Activated CD4-positive, alpha-beta T cell treated with anti-CD3 and anti-CD28 coated beads, Interleukin-2, amount 10 ng/mL, durations not matched to agents 7 days and 5 days (primary cell): ENCODE data around the gene CELA2A. TPM values are rescaled to one million over a fixed set of nuclear protein-coding genes. Genes with fewer than 3 reads are reported as not detected.
A peak's percentile ranks its signal among the peaks of the same experiment; 100 is the strongest.
"Not testable (repeated sequence)": the region's sequence is repeated elsewhere in the genome, so short reads cannot be mapped to it uniquely, and the experiment has no call there.

Experiments used
- CTCF ChIA-PET: fragments of 350-600 bp; sonication (Branson Sonifier 250); formaldehyde crosslinking; loops from one replicate; lab custom pipeline; 2021; ENCODE audit warnings: antibody characterized with exemption; lab: Charles Lee
- POLR2A ChIA-PET: fragments of 350-600 bp; sonication (Branson Sonifier 250); formaldehyde crosslinking; loops from one replicate; lab custom pipeline; 2021; ENCODE audit warnings: antibody characterized with exemption; lab: Charles Lee
- DNase-seq: peaks from one replicate; pipeline ENCODE4 v3.0.0-alpha.2; 2020
- H3K27ac Mint-ChIP-seq: one replicate; pipeline ENCODE4 v1.8.0; 2021; ENCODE audit warnings: mild to moderate bottlenecking, moderate library complexity, mixed read lengths
- H3K27me3 Mint-ChIP-seq: one replicate; pipeline ENCODE4 v1.8.0; 2021; ENCODE audit warnings: mixed read lengths
- H3K36me3 Mint-ChIP-seq: one replicate; pipeline ENCODE4 v1.8.0; 2021; ENCODE audit warnings: low read depth, mixed read lengths
- H3K4me1 Mint-ChIP-seq: one replicate; pipeline ENCODE4 v1.8.0; 2021; ENCODE audit warnings: mixed read lengths
- H3K4me3 Mint-ChIP-seq: one replicate; pipeline ENCODE4 v1.8.0; 2021; ENCODE audit warnings: mild to moderate bottlenecking, moderate library complexity, mixed read lengths
- H3K9me3 Mint-ChIP-seq: one replicate; pipeline ENCODE4 v1.8.0; 2021; ENCODE audit warnings: mixed read lengths
- total RNA-seq, 2 experiments: library from RNA; stranded (reverse); gene quantifications; one replicate each; pipeline ENCODE4 v1.2.3, GENCODE V29; 2021

CELA2A gene
- total RNA-seq, 2 experiments from 2014 or later = not detected

DNA sequence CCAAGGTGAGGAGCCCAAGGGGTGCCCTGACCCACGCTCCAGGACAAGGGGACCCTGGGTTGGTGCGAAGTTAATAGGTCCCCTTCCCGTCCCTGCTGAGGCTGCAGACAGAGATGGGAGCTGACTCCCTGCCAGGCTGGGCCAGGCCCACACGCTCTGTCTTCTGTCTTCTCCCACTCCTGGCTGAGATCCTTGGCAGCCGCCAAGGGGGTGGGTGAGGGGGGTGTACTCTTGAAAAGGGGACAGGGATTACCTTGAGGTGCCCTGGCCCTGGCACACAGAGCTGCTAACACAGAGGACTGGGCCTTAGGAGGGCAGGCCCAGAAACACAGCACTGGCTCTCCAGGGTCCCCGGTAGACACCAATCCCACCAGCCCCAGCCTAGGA, 29.3 kb upstream of the CELA2A start:
- no peak overlapping the region for H3K27ac Mint-ChIP-seq
- H3K9me3 Mint-ChIP-seq = no peaks in the 10 kb centered on the region
- POLR2A ChIA-PET = no interaction called here
- CTCF ChIA-PET = interaction anchor here (1.1 to 2.0 kb wide), 3 partner anchors 20 to 103 kb away, joined by 3 to 10 read pairs (median 4); no protein-coding TSS in a partner anchor
- H3K4me1 Mint-ChIP-seq = peaks cover 4% of the 10 kb centered on the region
- H3K27me3 Mint-ChIP-seq = no peaks in the 10 kb centered on the region
- no peak overlapping the region for H3K4me3 Mint-ChIP-seq
- H3K36me3 Mint-ChIP-seq = peaks cover 9% of the 10 kb centered on the region
- DNase-seq = no peak

DNA sequence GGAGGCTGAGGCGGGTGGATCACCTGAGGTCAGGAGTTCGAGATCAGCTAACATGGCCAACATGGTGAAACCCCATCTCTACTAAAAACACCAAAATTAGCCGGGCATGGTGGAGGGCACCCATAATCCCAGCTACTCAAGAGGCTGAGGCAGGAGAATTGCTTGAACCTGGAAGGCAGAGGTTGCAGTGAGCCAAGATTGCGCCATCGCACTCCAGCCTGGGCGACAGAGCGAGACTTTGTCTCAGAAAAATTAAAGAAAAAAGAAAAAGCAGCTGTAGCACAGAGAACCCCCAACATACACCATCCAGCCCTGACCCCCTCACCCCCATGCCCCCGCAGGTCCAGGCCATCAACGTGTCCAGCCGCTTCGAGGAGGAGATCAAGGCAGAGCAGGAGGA, 28.3 kb upstream of the CELA2A start:
- H3K9me3 Mint-ChIP-seq, POLR2A ChIA-PET, H3K4me1 Mint-ChIP-seq, DNase-seq, H3K27me3 Mint-ChIP-seq, H3K4me3 Mint-ChIP-seq, H3K36me3 Mint-ChIP-seq, H3K27ac Mint-ChIP-seq: not testable (repeated sequence)
- CTCF ChIA-PET = interaction anchor here (1.3 kb wide), 1 partner anchor 105 kb away, joined by 3 read pairs; no protein-coding TSS in a partner anchor

DNA sequence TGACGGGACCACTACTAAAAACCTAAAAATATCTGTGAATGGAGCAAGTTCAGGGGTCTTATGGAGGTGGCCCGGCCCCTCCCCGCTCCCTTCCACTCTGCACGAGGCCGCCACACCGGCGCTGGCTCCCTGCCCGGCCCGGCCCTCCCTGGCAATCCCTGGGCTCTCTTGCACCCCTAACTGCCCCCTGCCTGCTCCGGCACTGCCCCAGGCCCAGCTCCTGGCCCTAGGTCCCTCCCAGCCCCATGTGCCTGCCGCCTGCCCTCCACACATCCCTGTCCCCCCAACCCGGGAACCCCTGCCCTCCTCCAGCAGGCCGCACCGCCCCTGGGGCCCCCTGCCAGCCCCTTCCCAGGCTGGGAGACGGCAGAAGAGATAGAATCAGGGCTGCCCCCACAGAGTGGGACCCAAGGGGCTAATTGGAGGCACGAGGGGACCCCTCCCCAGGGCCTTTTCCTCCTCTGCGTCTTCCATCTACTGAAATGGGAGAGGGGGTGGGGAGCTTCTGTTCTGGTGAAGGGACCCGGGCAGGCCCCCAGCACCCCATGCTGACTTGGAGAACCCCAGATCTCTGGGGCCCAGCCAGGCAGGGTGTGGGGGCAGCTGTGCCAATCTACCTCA, 27.6 kb upstream of the CELA2A start:
- H3K4me1 Mint-ChIP-seq = peaks cover 4% of the 10 kb centered on the region
- ChIA-PET POLR2A (no interaction called here), CTCF (interaction anchor here (1.0 to 1.3 kb wide), 2 partner anchors 8 to 105 kb away, joined by 3 to 4 read pairs; no protein-coding TSS in a partner anchor)
- no peak for DNase-seq
- H3K36me3 Mint-ChIP-seq = peaks cover 9% of the 10 kb centered on the region
- H3K9me3 Mint-ChIP-seq = no peaks in the 10 kb centered on the region
- no peak overlapping the region for H3K4me3 Mint-ChIP-seq
- H3K27ac Mint-ChIP-seq = no peak overlapping the region
- no peaks in the 10 kb centered on the region for H3K27me3 Mint-ChIP-seq

DNA sequence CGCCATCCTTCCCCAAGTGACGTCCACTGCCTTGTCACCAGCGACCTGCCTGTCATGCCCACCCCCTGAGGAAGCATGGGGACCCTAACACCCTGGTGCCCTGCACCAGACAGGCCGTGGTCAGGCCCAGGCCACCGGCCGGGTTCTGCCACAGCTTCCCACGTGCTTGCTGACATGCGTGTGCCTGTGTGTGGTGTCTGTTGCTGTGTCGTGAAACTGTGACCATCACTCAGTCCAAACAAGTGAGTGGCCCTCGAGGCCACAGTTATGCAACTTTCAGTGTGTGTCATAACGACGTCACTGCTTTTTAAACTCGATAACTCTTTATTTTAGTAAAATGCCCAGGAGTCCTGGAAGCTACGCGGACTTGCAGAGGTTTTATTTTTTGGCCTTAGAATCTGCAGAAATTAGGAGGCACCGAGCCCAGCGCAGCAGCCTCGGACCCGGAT, 26.8 kb upstream of the CELA2A start:
- Mint-ChIP-seq H3K27ac (no peak overlapping the region), H3K27me3 (no peaks in the 10 kb centered on the region), H3K4me3 (no peak overlapping the region), H3K4me1 (peaks cover 3% of the 10 kb centered on the region), H3K36me3 (peaks cover 9% of the 10 kb centered on the region), H3K9me3 (no peaks in the 10 kb centered on the region)
- DNase-seq = no peak
- CTCF ChIA-PET = interaction anchor here (1.0 to 1.3 kb wide), 2 partner anchors 9 to 106 kb away, joined by 3 to 4 read pairs; no protein-coding TSS in a partner anchor
- POLR2A ChIA-PET = no interaction called here

DNA sequence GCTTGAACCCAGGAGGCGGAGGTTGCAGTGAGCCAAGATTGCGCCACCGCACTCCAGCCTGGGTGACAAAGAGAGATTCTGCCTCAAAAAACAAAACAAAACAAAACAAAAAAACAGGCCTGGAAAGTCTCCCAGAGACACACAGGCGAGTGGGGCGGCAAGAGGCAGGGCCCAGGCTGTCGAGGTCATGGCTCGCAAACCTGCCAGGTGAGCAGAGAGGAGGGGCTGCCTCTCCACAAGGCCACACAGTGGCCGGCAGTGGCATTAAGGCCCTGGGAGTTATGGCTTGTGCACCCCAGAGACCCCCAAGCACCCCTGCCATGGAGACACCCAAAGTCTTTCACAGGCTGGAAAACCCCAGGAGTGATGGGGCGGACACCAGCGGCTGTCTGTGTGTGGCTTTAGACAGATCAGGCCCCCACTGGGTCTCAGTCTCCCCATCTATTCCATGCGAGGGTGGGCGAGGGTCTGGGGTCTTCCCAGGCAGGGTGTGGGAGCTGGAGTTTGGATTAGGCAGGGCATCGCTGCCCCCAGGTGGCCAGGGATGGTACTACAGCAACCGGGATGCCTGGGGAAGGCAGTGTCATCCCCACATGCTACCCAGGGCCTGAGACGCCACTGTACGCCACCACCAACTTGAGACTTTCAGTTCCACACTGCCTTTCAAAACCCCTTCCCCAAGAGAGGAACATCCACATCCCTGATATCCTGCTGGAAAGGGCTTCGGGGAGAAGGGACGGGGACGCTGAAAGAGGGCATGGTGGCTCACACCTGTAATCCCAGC, 25.6 kb upstream of the CELA2A start:
- DNase-seq = peak; percentile 70
- H3K27me3 Mint-ChIP-seq = no peaks in the 10 kb centered on the region
- POLR2A ChIA-PET = no interaction called here
- H3K9me3 Mint-ChIP-seq = no peaks in the 10 kb centered on the region
- no peak overlapping the region for H3K4me3 Mint-ChIP-seq
- CTCF ChIA-PET = interaction anchor here (0.6 to 2.3 kb wide), 10 partner anchors 8 to 119 kb away, joined by 3 to 19 read pairs (median 4); no protein-coding TSS in a partner anchor
- peaks cover 3% of the 10 kb centered on the region for H3K4me1 Mint-ChIP-seq
- H3K27ac Mint-ChIP-seq = no peak overlapping the region
- H3K36me3 Mint-ChIP-seq = peaks cover 8% of the 10 kb centered on the region

DNA sequence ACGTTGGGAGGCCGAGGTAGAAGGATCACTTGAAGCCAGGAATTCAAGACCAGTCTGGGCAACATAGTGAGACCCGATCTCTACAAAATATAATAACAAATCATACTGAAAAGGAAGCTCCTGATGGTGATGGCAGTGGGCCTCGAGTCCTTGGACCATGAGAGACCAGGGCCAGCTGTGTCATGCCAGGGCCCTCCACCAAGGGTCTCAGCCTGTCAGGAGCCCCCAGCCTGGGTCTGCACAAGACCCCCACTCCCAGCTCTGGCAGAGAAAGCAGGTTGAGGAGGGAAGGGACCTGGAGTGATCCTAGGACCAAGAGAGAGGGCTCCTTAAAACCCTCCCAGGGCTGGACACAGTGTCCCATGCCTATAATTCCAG, 25.0 kb upstream of the CELA2A start:
- DNase-seq = no peak
- H3K4me3 Mint-ChIP-seq = no peak overlapping the region
- no peaks in the 10 kb centered on the region for H3K27me3 Mint-ChIP-seq
- POLR2A ChIA-PET = interaction anchor here (0.5 kb wide), 1 partner anchor 15 kb away, joined by 4 read pairs; no protein-coding TSS in a partner anchor
- H3K36me3 Mint-ChIP-seq = peaks cover 2% of the 10 kb centered on the region
- no peaks in the 10 kb centered on the region for H3K9me3 Mint-ChIP-seq
- no peak overlapping the region for H3K27ac Mint-ChIP-seq
- H3K4me1 Mint-ChIP-seq = no peaks in the 10 kb centered on the region
- CTCF ChIA-PET = interaction anchor here (0.6 to 2.3 kb wide), 12 partner anchors 9 to 112 kb away, joined by 3 to 19 read pairs (median 3); no protein-coding TSS in a partner anchor

DNA sequence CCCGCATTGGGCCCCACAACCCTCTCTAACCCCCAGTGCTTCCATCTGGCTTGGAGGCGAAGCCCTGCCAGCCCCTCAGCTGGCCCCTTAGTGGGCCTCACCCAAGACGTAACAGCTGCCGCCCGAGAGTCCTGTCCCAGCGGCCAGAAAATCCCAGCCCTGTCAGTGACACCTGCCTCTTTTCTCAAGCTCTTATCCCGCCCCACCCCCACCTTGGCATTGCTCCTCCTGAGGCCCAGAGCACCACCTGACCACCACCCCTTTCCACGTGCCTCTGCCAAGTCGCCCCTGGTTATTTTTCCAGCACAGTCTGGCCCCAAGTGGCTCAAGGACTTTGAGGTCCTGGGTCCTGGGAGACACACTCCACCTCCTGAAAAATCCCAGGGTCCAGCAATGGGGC, 24.2 kb upstream of the CELA2A start:
- no peak for DNase-seq
- Mint-ChIP-seq H3K36me3 (peaks cover 2% of the 10 kb centered on the region), H3K4me3 (no peak overlapping the region), H3K27ac (no peak overlapping the region), H3K9me3 (no peaks in the 10 kb centered on the region), H3K27me3 (no peaks in the 10 kb centered on the region), H3K4me1 (no peaks in the 10 kb centered on the region)
- CTCF ChIA-PET = interaction anchor here (0.6 to 2.3 kb wide), 8 partner anchors 10 to 108 kb away, joined by 3 to 19 read pairs (median 4); no protein-coding TSS in a partner anchor
- POLR2A ChIA-PET = interaction anchor here (0.7 kb wide), 1 partner anchor 67 kb away, joined by 3 read pairs; no protein-coding TSS in a partner anchor

DNA sequence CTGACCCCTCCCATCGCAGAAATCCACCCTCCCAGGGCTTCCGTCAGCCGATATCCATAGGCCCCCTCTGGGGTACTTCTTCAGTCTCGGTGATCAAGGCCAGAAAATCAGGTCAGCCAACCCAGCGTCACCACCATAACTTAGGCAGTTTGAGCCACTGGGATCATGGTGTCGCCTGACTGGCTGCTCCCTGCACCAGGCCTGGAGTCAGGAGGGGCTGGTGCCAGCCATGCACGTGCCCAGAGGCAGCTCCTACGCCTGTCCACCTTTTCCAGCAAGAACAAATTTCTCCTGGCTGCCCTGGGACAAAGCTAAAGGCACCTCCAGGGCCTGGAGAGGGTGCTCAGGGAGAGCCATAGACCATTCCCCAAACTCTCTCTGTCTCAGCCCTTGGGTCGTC, 23.1 kb upstream of the CELA2A start:
- no peak for DNase-seq
- Mint-ChIP-seq H3K36me3 (no peaks in the 10 kb centered on the region), H3K27me3 (no peaks in the 10 kb centered on the region), H3K4me3 (no peak overlapping the region), H3K9me3 (no peaks in the 10 kb centered on the region), H3K27ac (no peak overlapping the region), H3K4me1 (no peaks in the 10 kb centered on the region)
- CTCF ChIA-PET = interaction anchor here (1.9 kb wide), 1 partner anchor 9 kb away, joined by 4 read pairs; no protein-coding TSS in a partner anchor
- POLR2A ChIA-PET = no interaction called here

DNA sequence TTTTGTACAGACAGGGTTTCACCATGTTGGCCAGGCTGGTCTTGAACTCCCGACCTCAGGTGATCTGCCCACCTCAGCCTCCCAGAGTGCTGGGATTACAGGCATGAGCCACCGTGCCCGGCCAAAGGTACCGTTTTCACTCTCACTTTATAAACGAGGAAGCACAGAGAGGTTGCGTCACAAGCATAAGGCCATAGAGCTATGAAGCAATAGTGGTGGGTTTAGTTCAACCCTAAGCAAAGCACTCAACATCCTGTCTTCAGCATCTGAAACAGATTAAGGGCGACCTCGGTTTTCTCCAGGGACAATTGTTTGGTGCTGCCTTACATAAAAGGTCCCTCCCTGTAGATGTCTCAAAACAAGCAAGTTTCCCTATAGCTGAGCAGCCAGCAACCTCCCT, 21.8 kb upstream of the CELA2A start:
- H3K4me1 Mint-ChIP-seq, H3K9me3 Mint-ChIP-seq, H3K36me3 Mint-ChIP-seq, DNase-seq, POLR2A ChIA-PET, H3K27me3 Mint-ChIP-seq, H3K27ac Mint-ChIP-seq, H3K4me3 Mint-ChIP-seq: not testable (repeated sequence)
- CTCF ChIA-PET = interaction anchor here (1.9 to 4.5 kb wide), 2 partner anchors 8 to 111 kb away, joined by 4 to 18 read pairs; no protein-coding TSS in a partner anchor

DNA sequence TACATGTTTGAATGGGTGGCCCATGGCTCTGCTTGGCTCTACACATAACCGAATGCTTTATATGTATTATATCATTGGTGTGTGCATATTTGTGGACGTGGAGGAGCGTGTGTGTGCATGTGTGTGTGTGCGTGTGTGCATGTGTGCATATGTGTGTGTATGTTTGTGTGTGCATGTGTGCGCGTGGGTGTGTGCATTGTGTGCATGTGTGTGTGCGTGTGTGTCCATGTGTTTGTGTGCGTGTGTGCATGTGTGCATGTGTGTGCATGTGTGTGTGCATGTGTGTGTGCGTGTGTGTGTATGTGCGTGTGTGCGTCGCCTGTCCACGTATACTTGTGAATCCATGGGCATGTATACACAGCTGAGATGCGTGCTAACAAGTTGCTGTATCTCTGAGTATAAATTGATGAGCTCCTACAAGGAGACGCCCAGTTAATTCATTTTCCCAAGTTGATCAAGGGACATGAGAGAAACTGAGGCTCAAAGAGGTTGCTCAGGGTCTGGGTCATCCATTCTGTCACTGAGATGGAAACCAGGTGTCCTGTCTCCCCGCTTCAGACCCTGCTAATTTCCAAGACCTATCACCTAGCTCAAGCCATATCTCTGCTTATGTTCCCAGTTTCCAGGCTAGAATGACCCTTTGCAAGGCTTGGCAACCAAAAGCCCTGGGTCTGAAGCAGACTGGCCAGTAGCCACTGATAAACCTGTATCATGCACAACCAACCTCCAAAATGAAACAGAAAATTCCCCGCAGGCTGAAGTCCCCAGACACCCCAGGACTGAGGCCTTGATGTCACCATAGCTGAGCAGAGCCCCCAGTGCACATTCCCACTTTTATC, 21.1 kb upstream of the CELA2A start:
- H3K27me3 Mint-ChIP-seq = no peaks in the 10 kb centered on the region
- no peak overlapping the region for H3K4me3 Mint-ChIP-seq
- no peak overlapping the region for H3K27ac Mint-ChIP-seq
- H3K36me3 Mint-ChIP-seq = no peaks in the 10 kb centered on the region
- CTCF ChIA-PET = interaction anchor here (4.5 kb wide), 1 partner anchor 112 kb away, joined by 18 read pairs; no protein-coding TSS in a partner anchor
- no peak for DNase-seq
- POLR2A ChIA-PET = interaction anchor here (0.6 kb wide), 1 partner anchor 32 kb away, joined by 4 read pairs; no protein-coding TSS in a partner anchor
- H3K9me3 Mint-ChIP-seq = no peaks in the 10 kb centered on the region
- no peaks in the 10 kb centered on the region for H3K4me1 Mint-ChIP-seq

DNA sequence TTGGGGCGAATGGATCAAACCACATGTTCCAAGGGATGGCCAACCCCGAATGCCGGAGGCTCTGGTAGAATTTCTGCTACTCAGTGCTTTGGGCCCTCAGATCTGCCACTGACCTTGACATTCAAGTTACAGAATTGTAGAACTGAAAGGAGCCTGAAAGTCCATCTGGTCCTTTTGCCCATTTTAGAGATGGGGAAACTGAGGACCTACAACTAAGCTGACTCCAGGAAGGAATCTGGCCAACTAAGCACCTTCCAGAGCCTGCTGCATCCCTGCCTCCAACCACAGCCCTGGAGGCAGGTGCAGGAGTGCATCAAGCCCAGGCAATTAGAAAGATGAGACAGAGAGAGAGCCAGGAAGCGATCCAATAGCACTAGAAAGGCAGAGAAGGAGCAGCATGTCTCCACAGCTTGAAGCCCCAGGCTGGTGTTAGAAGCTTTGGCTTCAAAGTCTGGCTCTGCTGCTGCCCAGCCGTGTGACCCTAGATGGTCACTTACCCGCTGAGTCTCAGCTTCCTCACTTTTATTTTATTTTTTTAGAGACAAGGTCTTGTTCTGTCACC, 19.6 kb upstream of the CELA2A start:
- Mint-ChIP-seq H3K4me3 (no peak overlapping the region), H3K27me3 (no peaks in the 10 kb centered on the region), H3K27ac (no peak overlapping the region), H3K9me3 (no peaks in the 10 kb centered on the region), H3K4me1 (no peaks in the 10 kb centered on the region), H3K36me3 (no peaks in the 10 kb centered on the region)
- DNase-seq = no peak
- POLR2A ChIA-PET = no interaction called here
- CTCF ChIA-PET = interaction anchor here (1.4 to 4.5 kb wide), 2 partner anchors 108 to 113 kb away, joined by 3 to 18 read pairs; no protein-coding TSS in a partner anchor

DNA sequence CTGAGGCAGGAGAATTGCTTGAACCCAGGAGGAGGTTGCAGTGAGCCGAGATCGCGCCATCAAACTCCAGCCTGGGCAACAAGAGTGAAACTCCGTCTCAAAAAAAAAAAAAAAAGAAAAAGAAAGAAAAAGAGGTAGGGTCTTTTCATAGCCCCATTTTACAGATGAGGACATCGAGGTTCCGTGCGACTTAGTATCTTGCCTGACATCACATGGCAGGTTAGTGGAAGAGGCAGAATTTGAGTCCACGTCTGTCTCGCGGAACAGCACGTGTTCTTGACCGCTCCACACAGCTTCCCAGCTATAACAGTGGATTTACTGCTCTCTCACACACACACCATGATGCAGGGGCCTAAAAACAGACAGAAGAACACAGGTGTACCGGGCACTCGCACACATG, 17.2 kb upstream of the CELA2A start:
- CTCF ChIA-PET = no interaction called here
- Mint-ChIP-seq H3K27ac (no peak overlapping the region), H3K4me1 (no peaks in the 10 kb centered on the region), H3K4me3 (no peak overlapping the region), H3K9me3 (no peaks in the 10 kb centered on the region), H3K36me3 (no peaks in the 10 kb centered on the region), H3K27me3 (no peaks in the 10 kb centered on the region)
- POLR2A ChIA-PET = no interaction called here
- DNase-seq = no peak
